K562 (cell line): ENCODE data around the gene DAAM1. TPM values are rescaled to one million over a fixed set of nuclear protein-coding genes. Genes with fewer than 3 reads are reported as not detected.

Source experiments
- ATAC-seq: fragments of 200-7000 bp; cut with Tn5 transposase; 3 replicates; pipeline ENCODE4 v1.9.1; 2020; ENCODE audit warnings: moderate library complexity
- BruUV-seq: library from RNA; stranded (reverse); fragments of 400-500 nt; replicated peaks from 2 replicates; lab custom pipeline; 2021; lab: Mats Ljungman, UMichigan
- CTCF ChIA-PET: fragments of 300-600 bp; formaldehyde crosslinking; extraction: SDS; loops from one replicate; lab custom pipeline; 2021; ENCODE audit warnings: low intra/inter-chr PET ratio; lab: Yijun Ruan, JAX
- POLR2A ChIA-PET: fragments of 300-600, 350-650 bp; sonication (Branson Sonifier 250); formaldehyde crosslinking; extraction: SDS; loops from one replicate; lab custom pipeline; 2021; ENCODE audit warnings: antibody characterized with exemption, inconsistent platforms; lab: Yijun Ruan, JAX
- DNase-seq, 4 experiments: peaks; one replicate each; pipeline versions ENCODE4 v3.0.0 to v3.0.0-alpha.2; 2011 to 2018; ENCODE audit warnings: low spot score in 3 of 4, mixed read lengths in 3 of 4; ENCODE audit errors: extremely low read depth in 1 of 4
- FAIRE-seq: peaks from 2 replicates; lab custom pipeline; 2011; peaks lifted over from hg19 to GRCh38; lab: Jason Lieb, UNC
- H2AFZ ChIP-seq: 2 replicates; pipeline ENCODE4 v1.6.0; 2011; ENCODE audit warnings: low read depth, low read length, control low read depth, inconsistent platforms
- H3K27ac ChIP-seq: fragments of 200-600 bp; 3 replicates; pipeline ENCODE4 v1.8.0; 2011; ENCODE audit warnings: low read depth, mild to moderate bottlenecking, control low read depth, inconsistent platforms, low read length, moderate library complexity, mixed read lengths; ENCODE audit errors: extremely low read depth
- H3K27me3 ChIP-seq, 2 experiments: fragments of 300-600 bp in 1 of 2; 2 replicates in 1 of 2; 3 replicates in 1 of 2; pipeline versions ENCODE4 v1.6.0 to v1.8.0; 2011; ENCODE audit warnings: inconsistent platforms in 2 of 2, low read length in 2 of 2, mild to moderate bottlenecking in 1 of 2, mixed read lengths in 1 of 2, moderate library complexity in 1 of 2; ENCODE audit not compliant: control insufficient read depth in 2 of 2, insufficient read depth in 2 of 2
- H3K36me3 ChIP-seq: fragments of 300-600 bp; 3 replicates; pipeline ENCODE4 v1.8.0; 2011; ENCODE audit warnings: mild to moderate bottlenecking, low read length, inconsistent platforms; ENCODE audit not compliant: control insufficient read depth, insufficient read depth
- H3K4me1 ChIP-seq, 2 experiments: fragments of 200-600 bp in 1 of 2; replicated peaks in 1 of 2; 2 replicates in 1 of 2; 3 replicates in 1 of 2; pipeline versions ENCODE4 v1.5.1 to v1.8.0; 2011; ENCODE audit warnings: inconsistent platforms in 2 of 2, low read length in 2 of 2, mild to moderate bottlenecking in 1 of 2, mixed read lengths in 1 of 2, moderate library complexity in 1 of 2; ENCODE audit not compliant: control insufficient read depth in 2 of 2, insufficient read depth in 2 of 2
- H3K4me2 ChIP-seq: 2 replicates; pipeline ENCODE4 v1.6.1; 2011; ENCODE audit warnings: low read length, control low read depth, inconsistent platforms, mixed read lengths; ENCODE audit not compliant: insufficient read depth
- H3K4me3 ChIP-seq: fragments of 200-600 bp; sonication (generic), shearing (Covaris generic); 2 replicates; pipeline ENCODE4 v1.5.1; 2016; ENCODE audit warnings: control low read depth, inconsistent platforms
- H3K79me2 ChIP-seq: fragments of 200-600 bp; 3 replicates; pipeline ENCODE4 v1.8.0; 2011; ENCODE audit warnings: low read length, inconsistent platforms; ENCODE audit not compliant: control insufficient read depth, insufficient read depth
- H3K9ac ChIP-seq, 2 experiments: 2 replicates each; pipeline versions ENCODE4 v1.6.0 to v1.6.1; 2011; ENCODE audit warnings: low read depth in 2 of 2, low read length in 2 of 2, control low read depth in 1 of 2, inconsistent platforms in 1 of 2, mild to moderate bottlenecking in 1 of 2, mixed read lengths in 1 of 2; ENCODE audit not compliant: insufficient read depth in 1 of 2
- H3K9me1 ChIP-seq: one replicate; pipeline ENCODE4 v1.6.0; 2011; ENCODE audit warnings: inconsistent platforms, mild to moderate bottlenecking, low read length, moderate library complexity; ENCODE audit not compliant: control insufficient read depth, insufficient read depth
- H3K9me3 ChIP-seq: replicated peaks from 2 replicates; pipeline ENCODE4 v1.5.1; 2011; ENCODE audit warnings: low read depth, low read length, inconsistent platforms; ENCODE audit not compliant: control insufficient read depth, insufficient read depth
- H4K20me1 ChIP-seq: replicated peaks from 2 replicates; pipeline ENCODE4 v1.6.1; 2011; ENCODE audit warnings: low read length, inconsistent platforms, mixed read lengths; ENCODE audit not compliant: control insufficient read depth, insufficient read depth
- ESRRB ChIP-seq: fragments of 250-450 bp; sonication (Bioruptor Pico); IDR thresholded peaks from 2 replicates; pipeline ENCODE4 v1.5.0; 2020; ENCODE audit warnings: mild to moderate bottlenecking, moderate library complexity, borderline replicate concordance
- HDAC1 ChIP-seq, 2 experiments: fragments of 450-650 bp; IDR thresholded peaks; 2 replicates each; pipeline ENCODE4 v1.6.1; 2016 to 2017; ENCODE audit warnings: inconsistent platforms in 1 of 2, mild to moderate bottlenecking in 1 of 2, moderate library complexity in 1 of 2
- JUN ChIP-seq, 2 experiments: sonication (generic) in 1 of 2; formaldehyde crosslinking in 1 of 2; IDR thresholded peaks; 2 replicates each; pipeline versions ENCODE4 v1.6.1 to v1.8.0; 2012 to 2022; ENCODE audit warnings: borderline replicate concordance in 2 of 2, mild to moderate bottlenecking in 2 of 2, improper control_type of control experiment in 1 of 2, low read depth in 1 of 2, low read length in 1 of 2, missing genetic modification reagents in 1 of 2
- MTA2 ChIP-seq: fragments of 450-650 bp; IDR thresholded peaks from 2 replicates; pipeline ENCODE4 v1.6.1; 2016; ENCODE audit warnings: low read depth
- NCOR1 ChIP-seq: fragments of 450-650 bp; IDR thresholded peaks from 2 replicates; pipeline ENCODE4 v1.6.1; 2016; ENCODE audit warnings: mild to moderate bottlenecking, moderate library complexity
- NFIC ChIP-seq: fragments of 450-650 bp; IDR thresholded peaks from 2 replicates; pipeline ENCODE4 v1.6.1; 2017; ENCODE audit warnings: mild to moderate bottlenecking, inconsistent platforms
- RBBP5 ChIP-seq: fragments of 200-600 bp; sonication (generic); IDR thresholded peaks from 2 replicates; pipeline ENCODE4 v1.6.1; 2012; ENCODE audit warnings: borderline replicate concordance, mild to moderate bottlenecking, low read length, control low read depth, inconsistent platforms; ENCODE audit not compliant: insufficient read depth, poor library complexity, severe bottlenecking
- SUPT5H ChIP-seq: fragments of 450-650 bp; IDR thresholded peaks from 2 replicates; pipeline ENCODE4 v1.6.1; 2016
- THRAP3 ChIP-seq: fragments of 450-650 bp; IDR thresholded peaks from 2 replicates; pipeline ENCODE4 v1.6.1; 2016; ENCODE audit warnings: mild to moderate bottlenecking, inconsistent platforms, borderline replicate concordance
- TSC22D4 ChIP-seq: fragments of 450-650 bp; IDR thresholded peaks from 2 replicates; pipeline ENCODE4 v1.6.1; 2016; ENCODE audit warnings: missing genetic modification characterization, missing biosample characterization, control low read depth
- ZBTB1 ChIP-seq: sonication (generic); formaldehyde crosslinking; IDR thresholded peaks from 2 replicates; pipeline ENCODE4 v1.8.1; 2023; ENCODE audit warnings: missing genetic modification reagents, low read depth, mild to moderate bottlenecking, borderline replicate concordance
- in situ Hi-C: fragments of 300-500 bp; cut with MboI; formaldehyde crosslinking; loops from 4 replicates; pipeline ENCODE4 v1.15.0; 2018; ENCODE audit warnings: inconsistent platforms, mixed read lengths
- intact Hi-C: fragments of 100-400 bp; cut with micrococcal nuclease; formaldehyde crosslinking; loops from 2 replicates; pipeline ENCODE4 v1.14.2; 2022
- polyA plus RNA-seq, 8 experiments: library from polyadenylated mRNA; depleted of rRNA in 4 of 8; stranded (reverse) in 5 of 8; unstranded in 3 of 8; fragments of >200 nt; fragmentation: Nextera tagmentation in 2 of 8; fragmentation: Illumina TruSeq in 1 of 8; extraction: Ambion mirVana in 2 of 8; extraction: Trizol in 1 of 8; gene quantifications; 2 replicates each; pipeline versions ENCODE4 v1.2.1 to v1.2.3, GENCODE V29; 2011 to 2014; ENCODE audit warnings: inconsistent platforms in 1 of 8, missing spikeins in 1 of 8
- total RNA-seq, 7 experiments: library from RNA; depleted of rRNA in 6 of 7; stranded (reverse); fragments of >200 nt in 6 of 7; fragmentation: Illumina TruSeq in 2 of 7; extraction: Trizol in 2 of 7; gene quantifications; 2 replicates each; pipeline versions ENCODE4 v1.2.1 to v1.2.3, GENCODE V29; 2011 to 2021; ENCODE audit warnings: low replicate concordance in 1 of 7
- TF ChIP-seq, protein P1 (sequence below), 2 experiments: fragments of 150-350 bp in 1 of 2; IDR thresholded peaks; 2 replicates each; pipeline ENCODE4 v1.6.1; 2012 to 2016; ENCODE audit warnings: low read depth in 2 of 2, low read length in 2 of 2, mild to moderate bottlenecking in 1 of 2, moderate library complexity in 1 of 2

DAAM1 gene
- total and polyA plus RNA-seq, 9 of the 15 experiments (the other 6 are each of a cell fraction or from before 2014, with no cell fraction given): 3.6 to 11.6 (median 6.7) TPM

DNA sequence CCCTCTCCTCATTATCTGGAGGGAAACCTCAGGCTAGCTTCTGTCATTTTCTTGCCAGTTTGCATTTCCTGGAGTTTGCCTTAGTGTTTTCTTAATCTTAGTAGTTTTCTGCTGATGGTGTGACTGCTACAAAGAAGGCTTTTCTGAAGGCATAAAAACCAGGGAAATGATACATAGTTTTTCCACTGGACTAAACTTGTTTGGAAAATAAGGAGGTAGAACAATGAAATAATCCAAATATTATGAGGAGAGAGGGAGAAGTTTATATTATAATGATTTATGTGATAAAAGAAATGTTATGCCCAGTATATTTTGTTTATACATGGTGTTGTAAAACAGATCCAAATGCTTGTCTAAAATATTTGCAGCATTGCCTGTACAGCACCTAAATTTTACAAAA is 22.2 kb downstream of the DAAM1 start:
- no peak overlapping the region for H2AFZ ChIP-seq
- TF ChIP-seq TSC22D4 (tag) (no peak), HDAC1 (IDR thresholded peaks at IDR 0.05) (no peak), MTA2 (no peak), RBBP5 (no peak), ESRRB (CRISPR knock-in tag) (no peak), NCOR1 (no peak), JUN (IDR thresholded peaks at IDR 0.05; ENCODE audit: borderline replicate concordance, low read depth, low read length) (no peak), JUN (CRISPR knock-in tag; IDR thresholded peaks at IDR 0.05; ENCODE audit: borderline replicate concordance) (no peak), SUPT5H (no peak), ZBTB1 (no peak), THRAP3 (no peak), NFIC (no peak)
- TF ChIP-seq, protein P1, sequence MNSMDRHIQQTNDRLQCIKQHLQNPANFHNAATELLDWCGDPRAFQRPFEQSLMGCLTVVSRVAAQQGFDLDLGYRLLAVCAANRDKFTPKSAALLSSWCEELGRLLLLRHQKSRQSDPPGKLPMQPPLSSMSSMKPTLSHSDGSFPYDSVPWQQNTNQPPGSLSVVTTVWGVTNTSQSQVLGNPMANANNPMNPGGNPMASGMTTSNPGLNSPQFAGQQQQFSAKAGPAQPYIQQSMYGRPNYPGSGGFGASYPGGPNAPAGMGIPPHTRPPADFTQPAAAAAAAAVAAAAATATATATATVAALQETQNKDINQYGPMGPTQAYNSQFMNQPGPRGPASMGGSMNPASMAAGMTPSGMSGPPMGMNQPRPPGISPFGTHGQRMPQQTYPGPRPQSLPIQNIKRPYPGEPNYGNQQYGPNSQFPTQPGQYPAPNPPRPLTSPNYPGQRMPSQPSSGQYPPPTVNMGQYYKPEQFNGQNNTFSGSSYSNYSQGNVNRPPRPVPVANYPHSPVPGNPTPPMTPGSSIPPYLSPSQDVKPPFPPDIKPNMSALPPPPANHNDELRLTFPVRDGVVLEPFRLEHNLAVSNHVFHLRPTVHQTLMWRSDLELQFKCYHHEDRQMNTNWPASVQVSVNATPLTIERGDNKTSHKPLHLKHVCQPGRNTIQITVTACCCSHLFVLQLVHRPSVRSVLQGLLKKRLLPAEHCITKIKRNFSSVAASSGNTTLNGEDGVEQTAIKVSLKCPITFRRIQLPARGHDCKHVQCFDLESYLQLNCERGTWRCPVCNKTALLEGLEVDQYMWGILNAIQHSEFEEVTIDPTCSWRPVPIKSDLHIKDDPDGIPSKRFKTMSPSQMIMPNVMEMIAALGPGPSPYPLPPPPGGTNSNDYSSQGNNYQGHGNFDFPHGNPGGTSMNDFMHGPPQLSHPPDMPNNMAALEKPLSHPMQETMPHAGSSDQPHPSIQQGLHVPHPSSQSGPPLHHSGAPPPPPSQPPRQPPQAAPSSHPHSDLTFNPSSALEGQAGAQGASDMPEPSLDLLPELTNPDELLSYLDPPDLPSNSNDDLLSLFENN (IDR thresholded peaks at IDR 0.05; ENCODE audit: low read depth in 2 of 2, low read length in 2 of 2): no peak
- H3K4me3 ChIP-seq: no peak overlapping the region
- no peak overlapping the region for H3K4me2 ChIP-seq
- no peak overlapping the region for H3K9ac ChIP-seq
- in situ Hi-C loops: no loop called here
- no peaks in the 10 kb centered on the region for H3K36me3 ChIP-seq
- no peak for DNase-seq
- no peaks in the 10 kb centered on the region for H4K20me1 ChIP-seq
- ATAC-seq: no peak
- no TSS peak for BruUV-seq
- FAIRE-seq: no peak
- ChIA-PET POLR2A (no interaction called here), CTCF (no interaction called here)
- H3K27ac ChIP-seq: no peak overlapping the region
- no peaks in the 10 kb centered on the region for H3K9me1 ChIP-seq
- intact Hi-C loops: no loop called here
- H3K27me3 ChIP-seq: no peaks in the 10 kb centered on the region
- H3K4me1 ChIP-seq: no peaks in the 10 kb centered on the region
- no peaks in the 10 kb centered on the region for H3K9me3 ChIP-seq
- H3K79me2 ChIP-seq: no peaks in the 10 kb centered on the region
